GM12873 (cell line): Measurements from ENCODE around the gene BMERB1.

Source experiments
- CTCF ChIP-seq: IDR thresholded peaks from 2 replicates; pipeline ENCODE4 v1.5.1; 2012; ENCODE audit warnings: low read depth, mild to moderate bottlenecking, moderate library complexity, low read length, control low read depth; ENCODE audit not compliant: insufficient read depth; ENCODE audit errors: missing control alignments

The BMERB1 gene

GRCh38 chr16:15557258-15557657, 122.9 kb downstream of the BMERB1 start:
- no peak for TF ChIP-seq CTCF

- TF ChIP-seq CTCF, result no peak
Observed at GRCh38 chr16:15559176-15559575, 124.8 kb downstream of the BMERB1 start.

GRCh38 chr16:15564604-15565339, 130.4 kb downstream of the BMERB1 start:
- TF ChIP-seq CTCF, result no peak

- no peak for TF ChIP-seq CTCF
Observed at GRCh38 chr16:15566095-15566494, 131.7 kb downstream of the BMERB1 start.

- no peak for TF ChIP-seq CTCF
Observed at GRCh38 chr16:15567823-15568222, 133.4 kb downstream of the BMERB1 start.

- TF ChIP-seq CTCF, result no peak
Observed at GRCh38 chr16:15571557-15571956, 137.2 kb downstream of the BMERB1 start.

- no peak for TF ChIP-seq CTCF
Observed at GRCh38 chr16:15572329-15573001, 138.1 kb downstream of the BMERB1 start.
